Measurements from ENCODE around the gene MCOLN3. TPM values are rescaled to one million over a fixed set of nuclear protein-coding genes. Genes with fewer than 3 reads are reported as not detected.
A peak's percentile ranks its signal among the peaks of the same experiment; 100 is the strongest.

MCOLN3 gene
- total RNA-seq, 1 experiment from 2014 or later: 10.1 TPM

DNA sequence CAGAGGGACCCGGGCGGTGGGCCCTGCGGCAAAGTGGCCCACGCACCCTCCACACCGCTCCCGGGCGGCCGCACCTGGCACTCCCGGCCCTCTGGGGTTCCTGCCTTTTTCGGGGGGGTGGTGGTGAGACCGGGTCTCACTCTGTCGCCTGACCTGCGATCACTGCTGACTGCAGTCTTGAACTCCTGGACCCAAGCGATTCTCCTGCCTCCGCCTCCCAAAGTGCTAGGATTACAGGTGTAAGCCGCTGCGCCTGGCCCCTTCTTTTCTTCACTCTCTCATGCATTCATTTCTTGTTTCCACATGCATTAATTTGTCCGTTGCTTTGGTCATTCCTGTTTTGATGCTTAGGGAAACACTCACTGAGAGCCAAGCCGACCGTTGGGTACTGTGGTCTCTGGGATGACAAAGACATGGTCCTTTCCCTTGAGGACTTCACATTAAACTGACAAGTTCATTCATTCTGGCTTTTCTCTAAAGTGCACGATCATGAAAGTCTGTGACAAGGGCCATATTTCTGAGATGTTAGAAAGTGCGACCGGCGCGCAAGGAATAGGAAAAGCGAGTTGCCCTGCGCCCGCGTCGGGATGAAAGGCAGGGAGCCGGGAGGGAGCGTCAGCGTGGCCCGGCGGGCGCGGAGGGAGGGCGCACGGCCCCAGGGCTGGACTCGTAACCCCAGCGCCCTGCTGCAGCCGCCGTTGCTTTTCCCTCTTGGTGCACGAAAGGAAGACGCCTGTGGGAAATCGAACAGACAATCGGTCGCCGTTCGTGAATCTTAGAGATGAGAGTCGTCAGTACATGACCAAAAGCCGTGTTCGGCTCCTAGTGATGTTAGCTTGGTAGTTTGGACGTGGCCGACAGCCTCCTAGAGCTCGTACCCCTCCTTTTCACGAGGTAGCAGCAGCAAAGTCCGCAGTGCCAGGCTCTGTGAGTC, 50.4 kb downstream of the MCOLN3 start:
- no peaks in the 10 kb centered on the region for H3K9me2 ChIP-seq (ENCODE audit: insufficient read depth)
- H3K9me3 ChIP-seq (ENCODE audit: insufficient read depth, low read depth): no peaks in the 10 kb centered on the region
- no peak overlapping the region for H3K27ac ChIP-seq
- ChIA-PET POLR2A (ENCODE audit: unreplicated experiment) (no interaction called here), CTCF (no interaction called here)
- H3K79me2 ChIP-seq (ENCODE audit: low read depth): no peaks in the 10 kb centered on the region
- peaks cover 21% of the 10 kb centered on the region for H3K27me3 ChIP-seq (ENCODE audit: insufficient read depth, low read depth)
- H3K36me3 ChIP-seq (ENCODE audit: low read depth): no peaks in the 10 kb centered on the region
- no peak for DNase-seq
- BruUV-seq (replicated peaks): no TSS peak
- H3F3A ChIP-seq (ENCODE audit: insufficient read depth, low read depth): no peaks in the 10 kb centered on the region
- H3K4me2 ChIP-seq: peak overlapping the region; percentile 100
- H2AFZ ChIP-seq: peak overlapping the region; percentile 96; the same call in 1 of the 2 replicates
- H3K4me1 ChIP-seq (replicated peaks; ENCODE audit: insufficient read depth): peaks cover 5% of the 10 kb centered on the region; the same call in 1 of the 2 replicates
- no peak for TF ChIP-seq EZH2 (IDR thresholded peaks at IDR 0.05; ENCODE audit: low read depth)
- TF ChIP-seq, protein P1, sequence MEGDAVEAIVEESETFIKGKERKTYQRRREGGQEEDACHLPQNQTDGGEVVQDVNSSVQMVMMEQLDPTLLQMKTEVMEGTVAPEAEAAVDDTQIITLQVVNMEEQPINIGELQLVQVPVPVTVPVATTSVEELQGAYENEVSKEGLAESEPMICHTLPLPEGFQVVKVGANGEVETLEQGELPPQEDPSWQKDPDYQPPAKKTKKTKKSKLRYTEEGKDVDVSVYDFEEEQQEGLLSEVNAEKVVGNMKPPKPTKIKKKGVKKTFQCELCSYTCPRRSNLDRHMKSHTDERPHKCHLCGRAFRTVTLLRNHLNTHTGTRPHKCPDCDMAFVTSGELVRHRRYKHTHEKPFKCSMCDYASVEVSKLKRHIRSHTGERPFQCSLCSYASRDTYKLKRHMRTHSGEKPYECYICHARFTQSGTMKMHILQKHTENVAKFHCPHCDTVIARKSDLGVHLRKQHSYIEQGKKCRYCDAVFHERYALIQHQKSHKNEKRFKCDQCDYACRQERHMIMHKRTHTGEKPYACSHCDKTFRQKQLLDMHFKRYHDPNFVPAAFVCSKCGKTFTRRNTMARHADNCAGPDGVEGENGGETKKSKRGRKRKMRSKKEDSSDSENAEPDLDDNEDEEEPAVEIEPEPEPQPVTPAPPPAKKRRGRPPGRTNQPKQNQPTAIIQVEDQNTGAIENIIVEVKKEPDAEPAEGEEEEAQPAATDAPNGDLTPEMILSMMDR (conservative IDR thresholded peaks at IDR 0.05): no peak
- H3K4me3 ChIP-seq: peak overlapping the region; percentile 91; the same call in 1 of the 2 replicates
- no peaks in the 10 kb centered on the region for H4K20me1 ChIP-seq (ENCODE audit: insufficient read depth)
- intact Hi-C loops (cut with micrococcal nuclease; ENCODE audit: unreplicated experiment): no loop called here

GRCh38 chr1:84996846-84997666, 51.2 kb downstream of the MCOLN3 start, which contains the start of gene MCOLN2:
Gene MCOLN2 (minus strand): TSS chr1:84997113. CDS start chr1:84996872, 241 bp downstream.
- peaks cover 5% of the 10 kb centered on the region; the same call in 1 of the 2 replicates for H3K4me1 ChIP-seq (replicated peaks; ENCODE audit: insufficient read depth)
- H3K9me3 ChIP-seq (ENCODE audit: insufficient read depth, low read depth): no peaks in the 10 kb centered on the region
- ChIA-PET CTCF (no interaction called here), POLR2A (ENCODE audit: unreplicated experiment) (no interaction called here)
- peaks cover 21% of the 10 kb centered on the region for H3K27me3 ChIP-seq (ENCODE audit: insufficient read depth, low read depth)
- intact Hi-C loops (cut with micrococcal nuclease; ENCODE audit: unreplicated experiment): no loop called here
- H3K27ac ChIP-seq: no peak within 1 kb of the TSS
- no peaks in the 10 kb centered on the region for H3K9me2 ChIP-seq (ENCODE audit: insufficient read depth)
- DNase-seq: peak in 1 of 2 experiments; percentile 19
- no peak for TF ChIP-seq EZH2 (IDR thresholded peaks at IDR 0.05; ENCODE audit: low read depth)
- TF ChIP-seq, protein P1 (conservative IDR thresholded peaks at IDR 0.05): no peak; the same call in 1 of the 2 replicates
- H3K79me2 ChIP-seq (ENCODE audit: low read depth): no peaks in the 10 kb centered on the region
- peak within 1 kb of the TSS; percentile 96 for H2AFZ ChIP-seq
- BruUV-seq (replicated peaks): no TSS peak
- H3F3A ChIP-seq (ENCODE audit: insufficient read depth, low read depth): no peaks in the 10 kb centered on the region
- no peaks in the 10 kb centered on the region for H3K36me3 ChIP-seq (ENCODE audit: low read depth)
- H3K4me3 ChIP-seq: peak within 1 kb of the TSS; percentile 91
- no peaks in the 10 kb centered on the region for H4K20me1 ChIP-seq (ENCODE audit: insufficient read depth)
- H3K4me2 ChIP-seq: peak within 1 kb of the TSS; percentile 100

Measured in PC-9 (cell line).